Activated CD4-positive, alpha-beta T cell treated with anti-CD3 and anti-CD28 coated beads for 1 hour (primary cell): Measurements from ENCODE around the gene VPS11.

Source experiments
- DNase-seq: peaks from one replicate; pipeline ENCODE4 v3.0.0-alpha.2; 2020

Gene VPS11

DNA sequence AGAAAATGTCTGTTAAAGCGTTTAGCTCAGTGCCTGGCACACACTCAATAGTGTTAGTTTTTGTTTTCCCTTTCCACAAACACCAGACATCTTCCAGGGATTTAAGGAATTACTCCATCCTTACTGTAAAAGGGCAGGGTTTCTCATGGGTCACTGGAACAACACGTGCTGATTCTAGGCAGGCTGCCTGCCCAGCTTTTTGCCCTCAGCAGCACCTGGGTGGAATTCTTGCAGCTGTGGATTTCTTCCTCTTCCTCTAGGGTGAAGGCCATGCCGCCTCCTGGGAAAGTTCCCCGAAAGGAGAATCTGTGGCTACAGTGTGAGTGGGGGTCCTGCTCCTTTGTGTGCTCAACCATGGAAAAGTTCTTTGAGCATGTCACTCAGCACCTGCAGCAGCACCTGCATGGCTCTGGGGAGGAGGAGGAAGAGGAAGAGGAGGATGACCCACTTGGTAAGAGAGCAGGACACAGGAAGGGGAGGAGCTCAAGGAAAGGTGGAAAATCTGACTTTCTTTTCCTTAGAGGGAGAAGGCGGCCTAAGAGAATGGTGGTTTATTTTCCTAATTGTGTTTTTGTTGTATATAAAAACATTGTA lies 59.2 kb downstream of the VPS11 start:
- DNase-seq = no peak

DNA sequence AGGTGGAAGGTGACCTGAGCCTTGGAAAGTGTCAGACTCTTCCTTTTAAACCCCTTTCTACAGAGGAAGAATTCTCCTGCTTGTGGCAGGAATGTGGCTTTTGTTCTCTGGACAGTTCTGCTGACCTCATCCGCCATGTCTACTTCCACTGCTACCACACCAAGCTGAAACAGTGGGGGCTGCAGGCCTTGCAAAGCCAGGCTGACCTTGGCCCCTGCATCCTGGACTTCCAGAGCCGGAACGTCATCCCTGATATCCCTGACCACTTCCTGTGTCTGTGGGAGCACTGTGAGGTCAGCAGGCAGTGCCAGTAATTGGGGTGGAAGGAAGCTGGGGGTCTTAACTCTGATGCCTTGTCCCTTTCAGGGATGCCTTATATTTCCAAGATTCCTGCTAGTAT lies 63.0 kb downstream of the VPS11 start:
- no peak for DNase-seq
